Karpas-422 (cell line): Measurements from ENCODE around the gene RAB44. TPM values are rescaled to one million over a fixed set of nuclear protein-coding genes. Genes with fewer than 3 reads are reported as not detected.

ENCODE experiments used
- DNase-seq: peaks from one replicate; pipeline ENCODE4 v3.0.0-alpha.2; 2015
- H2AFZ ChIP-seq: fragments of 200-600 bp; sonication (generic); 2 replicates; pipeline ENCODE4 v1.6.1; 2014; ENCODE audit warnings: antibody characterized with exemption, low read length, mixed read lengths
- H3K27ac ChIP-seq: fragments of 200-600 bp; sonication (generic); 2 replicates; pipeline ENCODE4 v1.5.1; 2014; ENCODE audit warnings: mild to moderate bottlenecking, low read length, moderate library complexity
- H3K27me3 ChIP-seq: fragments of 200-600 bp; sonication (generic); 2 replicates; pipeline ENCODE4 v1.6.1; 2014; ENCODE audit warnings: low read length, mixed read lengths
- H3K36me3 ChIP-seq: fragments of 200-600 bp; sonication (generic); 2 replicates; pipeline ENCODE4 v1.6.1; 2014; ENCODE audit warnings: low read length, mixed read lengths; ENCODE audit not compliant: insufficient read depth
- H3K4me1 ChIP-seq: fragments of 200-600 bp; sonication (generic); 2 replicates; pipeline ENCODE4 v1.6.1; 2014; ENCODE audit warnings: mild to moderate bottlenecking, low read length, mixed read lengths
- H3K4me2 ChIP-seq: fragments of 200-600 bp; sonication (generic); 2 replicates; pipeline ENCODE4 v1.6.1; 2014; ENCODE audit warnings: low read length, low read depth, mild to moderate bottlenecking; ENCODE audit not compliant: poor library complexity, severe bottlenecking
- H3K4me3 ChIP-seq: fragments of 200-600 bp; sonication (generic); 2 replicates; pipeline ENCODE4 v1.5.1; 2014; ENCODE audit warnings: mild to moderate bottlenecking, antibody characterized with exemption, low read length, mixed read lengths
- H3K79me2 ChIP-seq: fragments of 200-600 bp; sonication (generic); 2 replicates; pipeline ENCODE4 v1.6.1; 2014; ENCODE audit warnings: mild to moderate bottlenecking, low read length, mixed read lengths
- H3K9ac ChIP-seq: fragments of 200-600 bp; sonication (generic); 2 replicates; pipeline ENCODE4 v1.6.0; 2014; ENCODE audit warnings: low read length
- H3K9me2 ChIP-seq: fragments of 200-600 bp; sonication (generic), shearing (Covaris generic); replicated peaks from 2 replicates; pipeline ENCODE4 v1.6.0; 2014; ENCODE audit warnings: mild to moderate bottlenecking, low read length, moderate library complexity; ENCODE audit not compliant: insufficient read depth
- H3K9me3 ChIP-seq: fragments of 300-700, 200-600 bp; sonication (generic); 2 replicates; pipeline ENCODE4 v1.6.1; 2014; ENCODE audit warnings: low read length, mixed read lengths
- H4K20me1 ChIP-seq: fragments of 200-600 bp; sonication (generic); 2 replicates; pipeline ENCODE4 v1.6.1; 2014; ENCODE audit warnings: mild to moderate bottlenecking, antibody characterized with exemption, low read length, low read depth; ENCODE audit not compliant: insufficient read depth
- total RNA-seq: library from RNA; depleted of rRNA; stranded (reverse); fragments of >200 nt; shearing (Covaris generic); gene quantifications from 2 replicates; pipeline ENCODE4 v1.2.3, GENCODE V29; 2014; ENCODE audit warnings: low replicate concordance

The RAB44 gene
- total RNA-seq, 1 experiment from 2014 or later, result not detected

- Histone ChIP-seq H3K79me2 (no peaks in the 10 kb centered on the region), H3K9me3 (no peaks in the 10 kb centered on the region), H3K9ac (no peak overlapping the region), H3K36me3 (no peaks in the 10 kb centered on the region), H2AFZ (no peak overlapping the region), H3K4me3 (no peak overlapping the region), H3K4me2 (no peak overlapping the region), H4K20me1 (no peaks in the 10 kb centered on the region), H3K27me3 (no peaks in the 10 kb centered on the region), H3K27ac (no peak overlapping the region), H3K4me1 (peaks cover 42% of the 10 kb centered on the region), H3K9me2 (no peaks in the 10 kb centered on the region)
- DNase-seq, result no peak
These were observed 63.2 kb downstream of the RAB44 start for GRCh38 chr6:36760685-36761435.

GRCh38 chr6:36762123-36762522 is 64.5 kb downstream of the RAB44 start:
- Histone ChIP-seq H3K9ac (no peak overlapping the region), H2AFZ (no peak overlapping the region), H4K20me1 (no peaks in the 10 kb centered on the region), H3K36me3 (no peaks in the 10 kb centered on the region), H3K27me3 (no peaks in the 10 kb centered on the region), H3K27ac (no peak overlapping the region), H3K9me2 (no peaks in the 10 kb centered on the region), H3K9me3 (no peaks in the 10 kb centered on the region), H3K4me3 (no peak overlapping the region), H3K4me2 (no peak overlapping the region), H3K79me2 (no peaks in the 10 kb centered on the region), H3K4me1 (peaks cover 42% of the 10 kb centered on the region)
- DNase-seq, result no peak

DNA sequence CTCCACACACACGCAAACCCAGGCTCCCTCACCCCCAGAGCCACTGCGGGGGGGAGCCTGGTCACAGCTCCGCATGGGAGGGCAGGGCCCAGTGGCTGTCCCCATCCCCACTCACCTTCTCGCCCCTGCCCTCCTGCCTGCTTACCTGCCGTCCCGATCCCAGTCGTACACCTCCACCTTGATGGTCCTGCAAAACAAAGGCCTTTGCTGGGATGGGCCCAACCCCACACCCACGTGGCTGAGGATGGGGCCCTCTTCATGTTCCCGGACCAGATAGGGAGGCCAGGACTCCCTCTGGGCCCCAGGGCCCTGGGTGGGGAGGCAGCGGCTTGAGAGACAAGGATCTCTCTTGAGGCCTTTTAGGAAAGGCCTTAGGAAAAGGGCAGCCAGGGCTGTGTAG is 67.6 kb downstream of the RAB44 start:
- Histone ChIP-seq H3K9me3 (no peaks in the 10 kb centered on the region), H3K4me1 (peaks cover 54% of the 10 kb centered on the region), H3K9ac (no peak overlapping the region), H2AFZ (no peak overlapping the region), H3K4me3 (no peak overlapping the region), H3K36me3 (no peaks in the 10 kb centered on the region), H3K9me2 (no peaks in the 10 kb centered on the region), H4K20me1 (no peaks in the 10 kb centered on the region), H3K79me2 (no peaks in the 10 kb centered on the region), H3K4me2 (peak overlapping the region; percentile 59), H3K27ac (no peak overlapping the region), H3K27me3 (no peaks in the 10 kb centered on the region)
- DNase-seq, result no peak

DNA sequence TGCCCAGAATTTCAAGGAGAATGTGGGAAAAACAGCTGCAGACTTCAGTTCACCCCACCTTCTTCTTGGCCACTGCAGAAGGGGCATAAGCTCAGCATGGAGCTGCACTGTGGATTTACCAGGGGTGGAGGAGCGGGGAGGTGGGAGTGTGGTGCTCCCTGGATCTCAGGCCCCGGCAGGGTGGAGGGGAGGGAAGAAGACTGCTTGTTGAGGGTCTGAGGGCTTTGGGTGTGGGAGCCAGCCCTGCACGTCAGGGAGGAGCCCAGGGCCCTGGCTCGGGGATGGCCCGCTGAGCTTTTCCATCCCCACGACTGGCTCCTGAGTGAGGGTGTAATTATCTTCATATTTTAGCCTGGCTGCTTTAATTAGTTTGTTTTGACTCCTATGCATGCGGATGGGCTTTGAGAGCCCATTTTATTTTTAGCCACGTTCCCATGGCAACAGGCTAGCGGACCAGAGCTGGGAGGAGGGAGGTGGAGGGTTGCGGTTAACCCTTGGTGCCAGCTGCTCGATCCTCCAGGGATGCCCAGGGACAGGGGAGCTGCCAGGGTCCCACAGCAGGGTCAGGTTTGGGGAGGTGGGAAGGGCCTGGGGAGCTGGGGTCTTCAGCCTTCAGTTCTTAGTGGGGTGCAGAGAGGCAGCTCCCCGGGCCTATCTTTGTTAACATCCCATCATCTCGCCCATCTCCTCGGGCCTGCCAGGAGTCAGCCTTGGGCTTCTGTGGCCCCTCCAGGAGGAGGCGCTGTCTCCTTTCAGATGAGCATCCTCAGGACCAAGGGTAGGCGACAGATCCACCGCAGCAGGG is 68.2 kb downstream of the RAB44 start:
- Histone ChIP-seq H3K36me3 (no peaks in the 10 kb centered on the region), H4K20me1 (no peaks in the 10 kb centered on the region), H3K4me2 (peak overlapping the region; percentile 59), H3K27me3 (no peaks in the 10 kb centered on the region), H3K4me3 (peak overlapping the region; percentile 29; the same call in 1 of the 2 replicates), H3K9me3 (no peaks in the 10 kb centered on the region), H3K9ac (peak overlapping the region; percentile 60), H3K79me2 (no peaks in the 10 kb centered on the region), H3K4me1 (peaks cover 56% of the 10 kb centered on the region), H3K27ac (peak overlapping the region; percentile 60), H3K9me2 (no peaks in the 10 kb centered on the region), H2AFZ (no peak overlapping the region)
- peak; percentile 95 for DNase-seq

DNA sequence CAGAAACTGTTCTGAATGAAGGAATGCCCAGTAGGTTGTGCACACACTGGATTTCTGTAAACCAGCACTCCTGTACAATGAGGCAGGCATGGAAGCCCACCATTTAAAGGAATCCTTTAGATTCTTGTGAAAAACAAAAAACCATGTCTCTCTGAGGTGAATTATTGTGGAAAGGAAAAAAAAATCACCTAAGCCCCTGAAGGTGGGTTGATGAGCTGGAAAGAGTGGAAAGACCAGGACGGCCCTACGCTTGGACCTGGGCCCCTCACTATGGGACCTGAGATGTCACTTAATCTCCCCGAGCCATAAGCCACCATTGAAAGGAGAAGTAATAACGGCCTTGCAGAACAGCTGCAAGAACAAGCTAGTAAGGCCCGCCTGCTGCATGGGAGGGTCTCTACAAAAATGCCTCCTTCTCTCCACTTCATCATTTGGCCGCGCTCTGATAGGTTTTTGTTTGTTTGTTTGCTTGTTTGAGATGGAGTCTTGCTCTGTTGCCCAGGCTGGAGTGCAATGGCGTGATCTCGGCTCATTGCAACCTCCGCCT is 68.8 kb downstream of the RAB44 start:
- no peaks in the 10 kb centered on the region for H3K9me3 ChIP-seq
- H3K27me3 ChIP-seq, result no peaks in the 10 kb centered on the region
- no peaks in the 10 kb centered on the region for H3K36me3 ChIP-seq
- peak overlapping the region; percentile 60 for H3K9ac ChIP-seq
- H3K4me3 ChIP-seq, result no peak overlapping the region
- H3K27ac ChIP-seq, result peak overlapping the region; percentile 60
- no peak overlapping the region for H2AFZ ChIP-seq
- peaks cover 56% of the 10 kb centered on the region for H3K4me1 ChIP-seq
- H3K4me2 ChIP-seq, result peak overlapping the region; percentile 59
- no peaks in the 10 kb centered on the region for H3K79me2 ChIP-seq
- no peaks in the 10 kb centered on the region for H4K20me1 ChIP-seq
- no peaks in the 10 kb centered on the region for H3K9me2 ChIP-seq
- DNase-seq, result peak; percentile 69

- DNase-seq, result no peak
- Histone ChIP-seq H4K20me1 (0 out of 2 replicates have a peak, but pooled peaks cover 3% of the 10 kb centered on the region), H3K27me3 (no peaks in the 10 kb centered on the region), H3K4me1 (peaks cover 56% of the 10 kb centered on the region), H3K36me3 (no peaks in the 10 kb centered on the region), H3K4me2 (peak overlapping the region; percentile 69), H3K9me2 (no peaks in the 10 kb centered on the region), H3K9me3 (no peaks in the 10 kb centered on the region), H3K79me2 (no peaks in the 10 kb centered on the region), H3K27ac (peak overlapping the region; percentile 45), H3K4me3 (peak overlapping the region; percentile 53), H2AFZ (peak overlapping the region; percentile 52; the same call in 1 of the 2 replicates), H3K9ac (peak overlapping the region; percentile 40)
These were observed 71.6 kb downstream of the RAB44 start for GRCh38 chr6:36769183-36769675.

DNA sequence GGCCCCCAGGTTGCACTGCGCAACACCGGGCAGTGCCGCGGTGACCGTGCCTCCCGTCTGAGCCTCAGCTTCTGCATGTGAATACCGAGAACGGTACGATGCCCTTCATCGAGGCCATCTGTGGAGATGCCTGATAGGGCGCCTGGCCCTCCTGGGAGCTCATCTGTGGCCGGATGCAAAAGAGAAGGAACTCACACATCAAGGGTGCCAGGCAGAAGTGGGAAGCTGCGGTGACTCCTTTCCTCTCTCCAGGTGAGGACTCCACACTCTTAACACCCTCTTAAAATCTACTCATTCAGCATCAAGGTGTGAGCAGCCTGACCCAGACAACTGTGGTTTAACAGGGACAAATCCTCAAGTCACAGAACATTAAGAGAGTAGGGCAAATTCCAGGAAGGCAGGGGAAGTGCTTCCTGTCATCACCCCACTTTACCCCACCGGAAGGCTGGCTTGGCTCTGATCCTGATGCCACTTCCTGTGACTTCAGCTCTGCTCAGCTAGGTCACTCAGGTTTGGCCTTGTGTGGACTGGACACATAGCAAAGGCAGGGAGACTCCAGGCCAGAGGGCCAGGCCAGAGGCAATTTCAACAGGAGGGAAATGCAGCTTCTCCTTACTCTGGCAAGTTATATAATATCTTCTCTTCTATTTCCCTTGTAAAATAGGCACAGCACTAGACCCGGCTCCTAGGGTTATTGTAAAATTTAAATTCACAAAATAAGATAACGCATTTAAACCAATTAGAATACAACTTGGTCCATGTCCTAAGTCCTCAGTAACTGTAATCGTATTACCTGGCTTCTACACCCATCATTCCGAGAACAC is 72.3 kb downstream of the RAB44 start:
- no peaks in the 10 kb centered on the region for H3K36me3 ChIP-seq
- peak overlapping the region; percentile 53; the same call in 1 of the 2 replicates for H3K4me3 ChIP-seq
- H3K4me2 ChIP-seq, result peak overlapping the region; percentile 69
- peaks cover 54% of the 10 kb centered on the region for H3K4me1 ChIP-seq
- H3K9me3 ChIP-seq, result no peaks in the 10 kb centered on the region
- no peaks in the 10 kb centered on the region for H3K9me2 ChIP-seq
- H4K20me1 ChIP-seq, result 0 out of 2 replicates have a peak, but pooled peaks cover 3% of the 10 kb centered on the region
- DNase-seq, result peak; percentile 83
- H3K27me3 ChIP-seq, result no peaks in the 10 kb centered on the region
- peak overlapping the region; percentile 40 for H3K9ac ChIP-seq
- no peaks in the 10 kb centered on the region for H3K79me2 ChIP-seq
- H2AFZ ChIP-seq, result 0 out of 2 replicates have a peak overlapping the region, but pooled peaks have one; percentile 52
- peak overlapping the region; percentile 45 for H3K27ac ChIP-seq
